Naive thymus-derived CD8-positive, alpha-beta T cell (primary cell): ENCODE results near the gene TMEM132D. TPM values are rescaled to one million over a fixed set of nuclear protein-coding genes. Genes with fewer than 3 reads are reported as not detected.

Source experiments
- ATAC-seq, 2 donors: fragments of 150-1000 bp; cut with Tn5 transposase in 1 of 2; sonication (Bioruptor Pico), chemical (Tn5 transposase) in 1 of 2; 1 replicate in 1 of 2; 2 replicates in 1 of 2; pipeline ENCODE4 v1.10.0; 2021; ENCODE audit warnings: mild to moderate bottlenecking in 2 of 2, moderate library complexity in 2 of 2
- POLR2A ChIA-PET: fragments of 350-600 bp; sonication (Branson Sonifier 250); formaldehyde crosslinking; loops from one replicate; lab custom pipeline; 2021; ENCODE audit warnings: antibody characterized with exemption; lab: Charles Lee
- DNase-seq, 10 donors: peaks; one replicate each; pipeline versions ENCODE4 v3.0.0 to v3.0.0-alpha.2; 2020 to 2022
- H3K27ac Mint-ChIP-seq, 10 donors: one replicate each; pipeline ENCODE4 v1.8.0; 2020 to 2022; ENCODE audit warnings: mild to moderate bottlenecking in 10 of 10, mixed read lengths in 10 of 10, moderate library complexity in 4 of 10, inconsistent platforms in 1 of 10
- H3K27me3 Mint-ChIP-seq, 5 donors: one replicate each; pipeline ENCODE4 v1.8.0; 2021 to 2022; ENCODE audit warnings: mixed read lengths in 5 of 5
- H3K36me3 Mint-ChIP-seq, 3 donors: one replicate each; pipeline ENCODE4 v1.8.0; 2020 to 2022; ENCODE audit warnings: mixed read lengths in 3 of 3, mild to moderate bottlenecking in 2 of 3, inconsistent platforms in 1 of 3
- H3K4me1 Mint-ChIP-seq, 4 donors: one replicate each; pipeline ENCODE4 v1.8.0; 2021 to 2022; ENCODE audit warnings: mixed read lengths in 4 of 4
- H3K4me3 Mint-ChIP-seq, 10 donors: one replicate each; pipeline ENCODE4 v1.8.0; 2020 to 2022; ENCODE audit warnings: mild to moderate bottlenecking in 10 of 10, mixed read lengths in 10 of 10, moderate library complexity in 6 of 10, inconsistent platforms in 1 of 10
- H3K9me3 Mint-ChIP-seq, 9 donors: one replicate each; pipeline ENCODE4 v1.8.0; 2020 to 2022; ENCODE audit warnings: mixed read lengths in 9 of 9, mild to moderate bottlenecking in 3 of 9, inconsistent platforms in 1 of 9, moderate library complexity in 1 of 9
- polyA plus RNA-seq, 3 donors: library from polyadenylated mRNA; unstranded; fragments of 300-500 nt; fragmentation: Illumina TruSeq; gene quantifications; one replicate each; pipeline ENCODE4 v1.2.3, GENCODE V29; 2021
- total RNA-seq, 8 experiments: library from RNA in 2 of 8; stranded (reverse) in 2 of 8; gene quantifications; one replicate each; pipeline ENCODE4 v1.2.3 and lab custom pipeline; 2021 to 2026

The TMEM132D gene
- total and polyA plus RNA-seq, 5 experiments from 2014 or later, result not detected

GRCh38 chr12:129294868-129295267 is 609.0 kb downstream of the TMEM132D start:
- no peak for ATAC-seq
- peaks cover 0 to 19% (median 5%) of the 10 kb centered on the region in 9 donors for H3K9me3 Mint-ChIP-seq

GRCh38 chr12:129279771-129280170 is 624.1 kb downstream of the TMEM132D start:
- H3K4me3 Mint-ChIP-seq, result no peak overlapping the region
- no peaks in the 10 kb centered on the region for H3K4me1 Mint-ChIP-seq
- no peak overlapping the region for H3K27ac Mint-ChIP-seq
- H3K9me3 Mint-ChIP-seq, result peaks cover 0 to 7% (median 3%) of the 10 kb centered on the region in 9 donors
- H3K36me3 Mint-ChIP-seq, result no peaks in the 10 kb centered on the region
- ATAC-seq, result no peak
- H3K27me3 Mint-ChIP-seq, result peaks cover 0 to 5% (median 0%) of the 10 kb centered on the region in 5 donors
- no peak for DNase-seq
- POLR2A ChIA-PET, result no interaction called here

More at GRCh38 chr12:129294868-129295267, 609.0 kb downstream of the TMEM132D start:
- no peaks in the 10 kb centered on the region for H3K27me3 Mint-ChIP-seq
- H3K4me1 Mint-ChIP-seq, result no peaks in the 10 kb centered on the region
- H3K27ac Mint-ChIP-seq, result no peak overlapping the region
- DNase-seq, result no peak
- POLR2A ChIA-PET, result no interaction called here
- H3K36me3 Mint-ChIP-seq, result no peaks in the 10 kb centered on the region
- H3K4me3 Mint-ChIP-seq, result no peak overlapping the region

- Mint-ChIP-seq H3K4me1 (no peaks in the 10 kb centered on the region), H3K9me3 (peaks cover 0 to 14% (median 1%) of the 10 kb centered on the region in 9 donors), H3K4me3 (no peak overlapping the region), H3K36me3 (no peaks in the 10 kb centered on the region), H3K27ac (no peak overlapping the region), H3K27me3 (peaks cover 0 to 5% (median 1%) of the 10 kb centered on the region in 5 donors)
- ATAC-seq, result no peak
- DNase-seq, result no peak
- POLR2A ChIA-PET, result no interaction called here
These were observed 627.3 kb downstream of the TMEM132D start for GRCh38 chr12:129276361-129277060.

- peaks cover 0 to 6% (median 0%) of the 10 kb centered on the region in 3 donors for H3K36me3 Mint-ChIP-seq
- peaks cover 0 to 6% (median 2%) of the 10 kb centered on the region in 5 donors for H3K27me3 Mint-ChIP-seq
- no peaks in the 10 kb centered on the region for H3K4me1 Mint-ChIP-seq
- no peak overlapping the region for H3K27ac Mint-ChIP-seq
- DNase-seq (no peak), ATAC-seq (no peak)
- H3K4me3 Mint-ChIP-seq, result no peak overlapping the region
- H3K9me3 Mint-ChIP-seq, result peaks cover 9 to 34% (median 14%) of the 10 kb centered on the region in 9 donors
- POLR2A ChIA-PET, result no interaction called here
These were observed 633.9 kb downstream of the TMEM132D start for GRCh38 chr12:129269756-129270495.

- Mint-ChIP-seq H3K27ac (no peak overlapping the region), H3K4me3 (no peak overlapping the region), H3K4me1 (no peaks in the 10 kb centered on the region), H3K9me3 (peaks cover 0 to 45% (median 15%) of the 10 kb centered on the region in 9 donors), H3K36me3 (peaks cover 0 to 8% (median 0%) of the 10 kb centered on the region in 3 donors), H3K27me3 (peaks cover 0 to 4% (median 0%) of the 10 kb centered on the region in 5 donors)
- DNase-seq (no peak), ATAC-seq (no peak)
- POLR2A ChIA-PET, result no interaction called here
These were observed 645.0 kb downstream of the TMEM132D start for GRCh38 chr12:129258781-129259318.

GRCh38 chr12:129257524-129257923 is 646.3 kb downstream of the TMEM132D start:
- H3K4me3 Mint-ChIP-seq, result no peak overlapping the region

GRCh38 chr12:129246630-129247029 is 657.2 kb downstream of the TMEM132D start:
- DNase-seq, result no peak
- H3K9me3 Mint-ChIP-seq, result peaks cover 0 to 27% (median 8%) of the 10 kb centered on the region in 9 donors

More at GRCh38 chr12:129257524-129257923, 646.3 kb downstream of the TMEM132D start:
- POLR2A ChIA-PET, result no interaction called here
- H3K9me3 Mint-ChIP-seq, result peaks cover 0 to 36% (median 10%) of the 10 kb centered on the region in 9 donors
- no peaks in the 10 kb centered on the region for H3K36me3 Mint-ChIP-seq
- peaks cover 0 to 4% (median 0%) of the 10 kb centered on the region in 5 donors for H3K27me3 Mint-ChIP-seq
- no peak for ATAC-seq
- DNase-seq, result no peak
- H3K4me1 Mint-ChIP-seq, result no peaks in the 10 kb centered on the region
- no peak overlapping the region for H3K27ac Mint-ChIP-seq

GRCh38 chr12:129245769-129246168 is 658.1 kb downstream of the TMEM132D start:
- DNase-seq, result no peak
- Mint-ChIP-seq H3K27ac (no peak overlapping the region), H3K27me3 (peaks cover 0 to 2% (median 0%) of the 10 kb centered on the region in 5 donors), H3K4me3 (no peak overlapping the region), H3K9me3 (peaks cover 3 to 30% (median 8%) of the 10 kb centered on the region in 9 donors), H3K36me3 (no peaks in the 10 kb centered on the region), H3K4me1 (no peaks in the 10 kb centered on the region)
- ATAC-seq, result no peak
- POLR2A ChIA-PET, result no interaction called here

More at GRCh38 chr12:129246630-129247029, 657.2 kb downstream of the TMEM132D start:
- Mint-ChIP-seq H3K36me3 (no peaks in the 10 kb centered on the region), H3K4me1 (no peaks in the 10 kb centered on the region), H3K27ac (no peak overlapping the region), H3K4me3 (no peak overlapping the region), H3K27me3 (no peaks in the 10 kb centered on the region)
- POLR2A ChIA-PET, result no interaction called here
- no peak for ATAC-seq

- Mint-ChIP-seq H3K27me3 (peaks cover 0 to 2% (median 0%) of the 10 kb centered on the region in 5 donors), H3K4me1 (no peaks in the 10 kb centered on the region), H3K36me3 (no peaks in the 10 kb centered on the region), H3K4me3 (no peak overlapping the region), H3K9me3 (peaks cover 0 to 24% (median 7%) of the 10 kb centered on the region in 9 donors), H3K27ac (no peak overlapping the region)
- no peak for ATAC-seq
- DNase-seq, result no peak
- POLR2A ChIA-PET, result no interaction called here
These were observed 662.0 kb downstream of the TMEM132D start for GRCh38 chr12:129241852-129242251.

- peaks cover 0 to 2% (median 0%) of the 10 kb centered on the region in 5 donors for H3K27me3 Mint-ChIP-seq
- no peaks in the 10 kb centered on the region for H3K4me1 Mint-ChIP-seq
- DNase-seq (no peak), ATAC-seq (no peak)
- no peaks in the 10 kb centered on the region for H3K36me3 Mint-ChIP-seq
- H3K27ac Mint-ChIP-seq, result peak overlapping the region in 1 of 10 donors; percentile 19
- peaks cover 0 to 24% (median 5%) of the 10 kb centered on the region in 9 donors for H3K9me3 Mint-ChIP-seq
- POLR2A ChIA-PET, result no interaction called here
- no peak overlapping the region for H3K4me3 Mint-ChIP-seq
These were observed 665.9 kb downstream of the TMEM132D start for GRCh38 chr12:129237881-129238280.

GRCh38 chr12:129234209-129234608 is 669.6 kb downstream of the TMEM132D start:
- Mint-ChIP-seq H3K9me3 (peaks cover 0 to 6% (median 1%) of the 10 kb centered on the region in 9 donors), H3K4me1 (no peaks in the 10 kb centered on the region), H3K4me3 (no peak overlapping the region), H3K27ac (no peak overlapping the region), H3K27me3 (no peaks in the 10 kb centered on the region), H3K36me3 (no peaks in the 10 kb centered on the region)
- POLR2A ChIA-PET, result no interaction called here
- ATAC-seq (no peak), DNase-seq (no peak)

GRCh38 chr12:129231491-129231890 is 672.3 kb downstream of the TMEM132D start:
- Mint-ChIP-seq H3K27ac (no peak overlapping the region), H3K4me1 (no peaks in the 10 kb centered on the region), H3K4me3 (no peak overlapping the region), H3K9me3 (peaks cover 0 to 10% (median 3%) of the 10 kb centered on the region in 9 donors), H3K36me3 (no peaks in the 10 kb centered on the region), H3K27me3 (peaks cover 0 to 2% (median 0%) of the 10 kb centered on the region in 5 donors)
- ATAC-seq, result no peak
- POLR2A ChIA-PET, result no interaction called here
- DNase-seq, result no peak

- Mint-ChIP-seq H3K27ac (no peak overlapping the region), H3K9me3 (peaks cover 0 to 10% (median 3%) of the 10 kb centered on the region in 9 donors), H3K36me3 (no peaks in the 10 kb centered on the region), H3K4me1 (no peaks in the 10 kb centered on the region), H3K27me3 (peaks cover 0 to 2% (median 0%) of the 10 kb centered on the region in 5 donors), H3K4me3 (no peak overlapping the region)
- POLR2A ChIA-PET, result no interaction called here
- no peak for ATAC-seq
- DNase-seq, result no peak
These were observed 672.8 kb downstream of the TMEM132D start for GRCh38 chr12:129230995-129231394.
